Measurements from ENCODE around the gene TMC8.
"Not testable (repeated sequence)": the region's sequence is repeated elsewhere in the genome, so short reads cannot be mapped to it uniquely, and the experiment has no call there.

TMC8 gene

GRCh38 chr17:78164748-78165607, 34.4 kb downstream of the TMC8 start:
- DNase-seq, result no peak

- no peak for DNase-seq
Observed at GRCh38 chr17:78166416-78166815, 35.8 kb downstream of the TMC8 start.

- peak; percentile 93 for DNase-seq
Observed at GRCh38 chr17:78168242-78168902, 37.8 kb downstream of the TMC8 start, which contains the start of gene SYNGR2. SYNGR2 (plus strand) TSS chr17:78168581; CDS start chr17:78168617, 36 bp downstream.

DNA sequence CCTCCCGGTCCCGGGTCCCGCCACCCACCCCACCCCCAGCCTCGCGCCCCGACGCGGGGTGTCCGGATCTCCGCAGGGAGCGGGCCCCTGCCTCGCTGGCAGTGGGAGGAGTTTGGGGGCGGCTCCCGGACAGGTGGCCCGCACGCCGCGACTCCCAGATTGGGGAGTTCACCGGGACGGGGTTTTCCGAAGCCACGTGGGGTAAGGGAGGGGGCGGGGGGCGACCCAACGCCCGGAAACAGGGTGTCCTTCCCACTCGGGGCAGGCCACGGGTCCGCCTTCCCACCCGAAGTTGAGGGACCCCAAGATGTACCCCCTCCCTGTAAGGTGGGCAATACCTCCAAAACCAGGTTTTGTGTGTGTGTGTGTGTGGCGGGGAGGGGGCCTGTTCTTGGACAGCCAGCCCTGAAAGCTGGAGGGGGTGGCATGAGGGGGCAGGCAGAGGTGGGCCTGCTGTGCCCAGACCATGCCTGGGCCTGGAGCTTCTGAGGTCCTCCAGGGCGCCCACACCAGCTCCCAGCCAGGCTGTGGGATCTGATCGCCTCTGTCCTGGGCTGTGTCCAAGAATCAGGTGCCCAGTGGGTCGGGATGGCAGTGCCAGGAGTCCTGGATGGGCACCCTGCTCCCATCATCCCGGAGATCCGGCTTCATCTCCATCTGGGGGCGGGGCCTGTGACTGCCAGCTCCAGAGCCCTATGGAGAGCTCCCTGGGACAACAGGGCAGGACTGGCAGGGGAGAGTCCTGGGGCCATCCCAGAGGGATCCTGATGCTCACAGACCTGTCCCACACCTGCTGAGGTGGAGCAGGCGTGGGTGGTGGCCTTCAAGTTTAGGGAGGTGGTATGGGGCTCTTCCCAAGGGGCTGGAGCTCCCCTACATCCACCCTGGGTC, 38.6 kb downstream of the TMC8 start:
- peak; percentile 84 for DNase-seq

- DNase-seq, result no peak
Observed at GRCh38 chr17:78170692-78171590, 40.4 kb downstream of the TMC8 start.

- not testable (repeated sequence) for DNase-seq
Observed at GRCh38 chr17:78171591-78172248, 41.1 kb downstream of the TMC8 start.

DNA sequence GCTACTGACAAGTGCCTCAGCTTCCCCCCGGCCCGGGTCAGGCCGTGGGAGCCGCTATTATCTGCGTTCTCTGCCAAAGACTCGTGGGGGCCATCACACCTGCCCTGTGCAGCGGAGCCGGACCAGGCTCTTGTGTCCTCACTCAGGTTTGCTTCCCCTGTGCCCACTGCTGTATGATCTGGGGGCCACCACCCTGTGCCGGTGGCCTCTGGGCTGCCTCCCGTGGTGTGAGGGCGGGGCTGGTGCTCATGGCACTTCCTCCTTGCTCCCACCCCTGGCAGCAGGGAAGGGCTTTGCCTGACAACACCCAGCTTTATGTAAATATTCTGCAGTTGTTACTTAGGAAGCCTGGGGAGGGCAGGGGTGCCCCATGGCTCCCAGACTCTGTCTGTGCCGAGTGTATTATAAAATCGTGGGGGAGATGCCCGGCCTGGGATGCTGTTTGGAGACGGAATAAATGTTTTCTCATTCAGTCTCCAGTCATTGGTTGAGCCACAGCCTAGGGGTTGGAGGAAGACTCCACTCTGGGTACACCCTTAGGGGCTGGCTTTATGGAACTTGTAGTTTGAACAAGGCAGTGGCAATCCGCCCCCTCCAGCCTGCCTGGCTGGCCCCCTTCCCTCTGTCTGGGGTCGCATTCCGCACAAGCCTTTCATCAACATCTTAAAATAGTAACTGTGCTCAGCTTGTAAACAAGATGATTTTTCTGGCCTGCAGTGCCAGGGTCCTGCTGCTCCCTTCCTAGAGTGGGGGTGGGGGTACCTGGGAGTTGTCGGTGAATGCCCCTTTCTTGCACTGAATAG, 41.9 kb downstream of the TMC8 start:
- peak; percentile 61 for DNase-seq

- peak; percentile 63 for DNase-seq
Observed at GRCh38 chr17:78173097-78173715, 42.6 kb downstream of the TMC8 start.

GRCh38 chr17:78174346-78174869, 43.8 kb downstream of the TMC8 start:
- peak; percentile 60 for DNase-seq

GRCh38 chr17:78174870-78175642, 44.5 kb downstream of the TMC8 start:
- peak; percentile 58 for DNase-seq

DNA sequence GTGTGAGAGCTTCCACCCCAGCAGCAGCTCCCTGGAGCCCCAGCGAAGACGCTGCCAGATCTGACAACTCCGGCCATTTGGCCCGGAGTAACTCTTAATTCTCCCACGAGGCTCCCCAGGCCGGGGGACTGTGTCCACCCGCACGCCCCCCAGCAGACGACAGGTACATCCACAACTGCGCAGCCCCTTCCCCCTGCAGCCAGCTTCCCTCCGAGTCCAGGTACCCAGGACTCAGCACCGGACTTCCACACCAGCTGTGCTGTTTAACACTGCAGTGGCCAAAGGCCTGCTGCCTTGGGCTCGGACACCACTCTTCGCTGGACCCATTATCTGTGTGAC, 45.0 kb downstream of the TMC8 start:
- DNase-seq, result peak; percentile 59

GRCh38 chr17:78176548-78177025, 46.0 kb downstream of the TMC8 start:
- DNase-seq, result peak; percentile 90

DNA sequence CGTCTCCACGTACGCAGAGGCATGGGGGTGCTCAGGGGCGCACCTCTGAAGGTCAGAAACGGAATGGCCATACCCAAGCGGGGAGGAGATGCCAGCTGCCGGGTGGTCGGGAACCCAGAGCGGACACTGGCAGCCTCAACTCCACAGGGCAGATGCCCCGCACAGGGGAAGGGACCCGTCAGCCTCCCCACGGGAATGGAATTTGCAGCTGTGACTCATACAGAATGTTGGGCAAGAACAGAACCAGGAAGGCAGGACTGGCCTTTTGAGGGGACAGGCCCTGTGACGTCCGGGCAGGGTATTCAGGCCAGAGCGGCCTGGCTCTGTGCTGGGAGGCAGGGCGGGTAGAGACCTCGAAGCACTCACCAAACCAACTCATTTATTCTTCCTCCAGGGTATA, 48.8 kb downstream of the TMC8 start:
- no peak for DNase-seq

GRCh38 chr17:78180083-78180482, 49.5 kb downstream of the TMC8 start:
- DNase-seq, result no peak

DNA sequence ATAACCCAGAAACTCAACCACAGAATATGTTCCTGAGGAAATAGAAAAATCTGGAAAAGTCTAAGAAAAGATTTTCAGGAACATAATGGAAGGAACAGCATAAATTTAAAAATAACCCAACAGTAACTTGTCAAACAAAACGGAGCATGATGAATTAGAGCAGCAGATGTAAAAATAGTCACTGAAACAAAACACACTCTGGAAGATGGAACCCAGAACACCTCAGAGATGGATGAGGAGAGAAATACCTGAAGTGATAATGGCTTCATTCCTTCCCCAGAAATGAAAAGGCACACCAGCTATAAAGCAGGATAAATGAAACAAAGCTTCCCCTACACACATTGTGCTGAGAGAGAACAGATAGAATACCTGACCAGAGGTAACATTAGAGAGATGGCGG, 49.9 kb downstream of the TMC8 start:
- DNase-seq, result no peak

GRCh38 chr17:78182504-78182903, 51.9 kb downstream of the TMC8 start:
- no peak for DNase-seq

- no peak for DNase-seq
Observed at GRCh38 chr17:78183916-78184315, 53.3 kb downstream of the TMC8 start.

GRCh38 chr17:78184351-78184750, 53.8 kb downstream of the TMC8 start:
- no peak for DNase-seq

DNA sequence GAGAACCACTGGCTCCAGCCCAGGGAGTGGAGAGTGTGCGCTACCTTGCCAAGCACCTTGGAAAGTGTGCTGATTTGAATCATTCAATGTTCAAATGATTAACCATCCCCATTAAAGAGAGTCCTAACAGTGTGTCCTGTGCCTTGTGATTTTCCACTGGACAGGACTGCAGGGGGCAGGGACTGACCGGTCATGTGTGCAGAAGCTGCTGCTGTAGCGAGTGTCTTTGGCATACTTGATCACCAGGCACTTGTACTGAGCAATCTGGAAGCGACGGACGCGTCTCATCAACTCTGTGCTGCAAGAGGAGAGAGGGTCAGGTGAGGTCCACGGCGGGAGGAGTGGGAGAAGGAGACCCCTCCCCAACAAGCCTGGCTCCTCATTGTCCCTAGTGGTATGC, 54.3 kb downstream of the TMC8 start:
- no peak for DNase-seq
